ENCODE results near the gene NASP.
A peak's percentile ranks its signal among the peaks of the same experiment; 100 is the strongest.

GRCh38 chr1:45569962-45570581 lies 13.8 kb upstream of the NASP start:
- TF ChIP-seq, protein P1, sequence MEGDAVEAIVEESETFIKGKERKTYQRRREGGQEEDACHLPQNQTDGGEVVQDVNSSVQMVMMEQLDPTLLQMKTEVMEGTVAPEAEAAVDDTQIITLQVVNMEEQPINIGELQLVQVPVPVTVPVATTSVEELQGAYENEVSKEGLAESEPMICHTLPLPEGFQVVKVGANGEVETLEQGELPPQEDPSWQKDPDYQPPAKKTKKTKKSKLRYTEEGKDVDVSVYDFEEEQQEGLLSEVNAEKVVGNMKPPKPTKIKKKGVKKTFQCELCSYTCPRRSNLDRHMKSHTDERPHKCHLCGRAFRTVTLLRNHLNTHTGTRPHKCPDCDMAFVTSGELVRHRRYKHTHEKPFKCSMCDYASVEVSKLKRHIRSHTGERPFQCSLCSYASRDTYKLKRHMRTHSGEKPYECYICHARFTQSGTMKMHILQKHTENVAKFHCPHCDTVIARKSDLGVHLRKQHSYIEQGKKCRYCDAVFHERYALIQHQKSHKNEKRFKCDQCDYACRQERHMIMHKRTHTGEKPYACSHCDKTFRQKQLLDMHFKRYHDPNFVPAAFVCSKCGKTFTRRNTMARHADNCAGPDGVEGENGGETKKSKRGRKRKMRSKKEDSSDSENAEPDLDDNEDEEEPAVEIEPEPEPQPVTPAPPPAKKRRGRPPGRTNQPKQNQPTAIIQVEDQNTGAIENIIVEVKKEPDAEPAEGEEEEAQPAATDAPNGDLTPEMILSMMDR (IDR thresholded peaks at IDR 0.05; ENCODE audit: low read depth, low read length) = peak; percentile 97
- TF ChIP-seq POLR2A (IDR thresholded peaks at IDR 0.05; ENCODE audit: extremely low read depth, insufficient read length) = no peak
- TF ChIP-seq, protein P2, sequence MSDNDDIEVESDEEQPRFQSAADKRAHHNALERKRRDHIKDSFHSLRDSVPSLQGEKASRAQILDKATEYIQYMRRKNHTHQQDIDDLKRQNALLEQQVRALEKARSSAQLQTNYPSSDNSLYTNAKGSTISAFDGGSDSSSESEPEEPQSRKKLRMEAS (IDR thresholded peaks at IDR 0.05; ENCODE audit: low read depth, low read length) = peak; percentile 88
